ENCODE results near the gene AP1S3. TPM values are rescaled to one million over a fixed set of nuclear protein-coding genes. Genes with fewer than 3 reads are reported as not detected.
A peak's percentile ranks its signal among the peaks of the same experiment; 100 is the strongest.

AP1S3 gene
- total RNA-seq, 1 experiment from 2014 or later: 185 TPM

- no peak overlapping the region for H3K9ac ChIP-seq (ENCODE audit: low read length)
- H3K36me3 ChIP-seq (ENCODE audit: control insufficient read depth in 1 of 2, insufficient read depth in 2 of 2, low read length in 2 of 2): peaks cover 3 to 4% of the 10 kb centered on the region in 2 experiments
- RAD21 ChIA-PET (ENCODE audit: low non-redundant PET in 1 of 2, low total read pairs in 2 of 2, uncharacterized antibody in 2 of 2, unreplicated experiment in 2 of 2): no interaction called here
- H3K79me2 ChIP-seq (ENCODE audit: insufficient read depth, low read length): peaks cover 99% of the 10 kb centered on the region
- no peak overlapping the region for H2AFZ ChIP-seq (ENCODE audit: low read depth, low read length, poor library complexity, severe bottlenecking)
- no peak; the same call in 1 of the 2 replicates for ATAC-seq
- H3K4me3 ChIP-seq (replicated peaks in 1 of 2; ENCODE audit: low read depth in 1 of 2, low read length in 2 of 2): no peak overlapping the region
- peaks cover 6% of the 10 kb centered on the region; the same call in 1 of the 2 replicates for H4K20me1 ChIP-seq (ENCODE audit: insufficient read depth)
- BruUV-seq (replicated peaks): no TSS peak
- CTCF ChIA-PET: no interaction called here
- intact Hi-C loops (cut with micrococcal nuclease): no loop called here
- DNase-seq (ENCODE audit: low read depth, low spot score): no peak
- H3K27me3 ChIP-seq (ENCODE audit: insufficient read depth, low read length): no peaks in the 10 kb centered on the region
- H3K4me2 ChIP-seq (ENCODE audit: low read length): no peak overlapping the region
- POLR2A ChIA-PET: no interaction called here
- TF ChIP-seq CTCF (IDR thresholded peaks at IDR 0.05 in 2 of 3, conservative IDR thresholded peaks at IDR 0.05 in 1 of 3; ENCODE audit: borderline replicate concordance in 1 of 3, insufficient read depth in 1 of 3, low read depth in 2 of 3, low read length in 2 of 3) (no peak; a peak in 1 of 6 replicates), YY1 (IDR thresholded peaks at IDR 0.05; ENCODE audit: extremely low read depth, insufficient replicate concordance, low read depth, low read length) (no peak), REST (IDR thresholded peaks at IDR 0.05; ENCODE audit: low read depth) (no peak), EGR1 (IDR thresholded peaks at IDR 0.05; ENCODE audit: low read depth) (no peak), ZFX (IDR thresholded peaks at IDR 0.05) (no peak), SIN3A (IDR thresholded peaks at IDR 0.05; ENCODE audit: low read depth) (no peak), SRF (IDR thresholded peaks at IDR 0.05; ENCODE audit: low read depth) (no peak), ZBTB33 (IDR thresholded peaks at IDR 0.05; ENCODE audit: extremely low read depth, insufficient replicate concordance, low read length) (no peak), POLR2AphosphoS5 (IDR thresholded peaks at IDR 0.05; ENCODE audit: low read depth, low read length) (no peak), ELF1 (IDR thresholded peaks at IDR 0.05; ENCODE audit: borderline replicate concordance, low read depth) (no peak), EZH2 (IDR thresholded peaks at IDR 0.05) (no peak), SP1 (IDR thresholded peaks at IDR 0.05; ENCODE audit: low read depth) (no peak), ZNF274 (IDR thresholded peaks at IDR 0.05; ENCODE audit: low read depth, low read length) (no peak), MAX (IDR thresholded peaks at IDR 0.05) (no peak), TCF7L2 (IDR thresholded peaks at IDR 0.05; ENCODE audit: borderline replicate concordance, extremely low read depth, insufficient read depth, insufficient read length) (no peak), RAD21 (IDR thresholded peaks at IDR 0.05; ENCODE audit: low read depth) (no peak; the same call in 1 of the 2 replicates), JUND (IDR thresholded peaks at IDR 0.05) (no peak), EZH2phosphoT487 (IDR thresholded peaks at IDR 0.05; ENCODE audit: borderline replicate concordance) (no peak), CBX3 (IDR thresholded peaks at IDR 0.05; ENCODE audit: low read depth) (no peak)
- no peaks in the 10 kb centered on the region for H3K9me2 ChIP-seq (ENCODE audit: insufficient read depth)
- no peaks in the 10 kb centered on the region for H3K9me3 ChIP-seq (ENCODE audit: control insufficient read depth in 1 of 2, insufficient read depth in 1 of 2, low read depth in 1 of 2, low read length in 2 of 2)
- peak overlapping the region; percentile 43 for H3K27ac ChIP-seq (ENCODE audit: low read depth, low read length)
- peaks cover 78 to 85% of the 10 kb centered on the region in 2 experiments for H3K4me1 ChIP-seq (ENCODE audit: control insufficient read depth in 1 of 2, insufficient read depth in 2 of 2, low read length in 2 of 2)
These were observed 9.1 kb downstream of the AP1S3 start for GRCh38 chr2:223828314-223828713.
